ENCODE results near the gene MT1E.
"Not testable (repeated sequence)": the region's sequence is repeated elsewhere in the genome, so short reads cannot be mapped to it uniquely, and the experiment has no call there.

Gene MT1E

GRCh38 chr16:56625140-56625942 lies at the start of gene MT1E:
TSS of gene MT1E (plus strand) at chr16:56625781. CDS start at chr16:56625852, 71 bp downstream.
- H3K27me3 Mint-ChIP-seq (ENCODE audit: low read depth), result peaks cover 23% of the 10 kb centered on the region

GRCh38 chr16:56576585-56577299 lies 48.8 kb upstream of the MT1E start:
- peaks cover 15% of the 10 kb centered on the region for H3K27me3 Mint-ChIP-seq (ENCODE audit: low read depth)
- H3K4me1 Mint-ChIP-seq (ENCODE audit: low read depth), result peaks cover 8% of the 10 kb centered on the region
- H3K27ac Mint-ChIP-seq, result peak overlapping the region; percentile 63
- no peaks in the 10 kb centered on the region for H3K9me3 Mint-ChIP-seq
- H3K36me3 Mint-ChIP-seq (ENCODE audit: low read depth), result no peaks in the 10 kb centered on the region
- H3K4me3 Mint-ChIP-seq, result no peak overlapping the region

More at GRCh38 chr16:56625140-56625942, at the start of gene MT1E:
- Mint-ChIP-seq H3K36me3 (ENCODE audit: low read depth) (peaks cover 5% of the 10 kb centered on the region), H3K4me1 (ENCODE audit: low read depth) (peaks cover 16% of the 10 kb centered on the region), H3K4me3 (peak within 1 kb of the TSS; percentile 95), H3K27ac (peak within 1 kb of the TSS; percentile 91), H3K9me3 (no peaks in the 10 kb centered on the region)

GRCh38 chr16:56577300-56577625 lies 48.3 kb upstream of the MT1E start:
- Mint-ChIP-seq H3K4me1 (ENCODE audit: low read depth) (peaks cover 8% of the 10 kb centered on the region), H3K9me3 (no peaks in the 10 kb centered on the region), H3K4me3 (no peak overlapping the region), H3K36me3 (ENCODE audit: low read depth) (no peaks in the 10 kb centered on the region), H3K27ac (peak overlapping the region; percentile 63), H3K27me3 (ENCODE audit: low read depth) (peaks cover 18% of the 10 kb centered on the region)

GRCh38 chr16:56580391-56581048 lies 45.1 kb upstream of the MT1E start:
- no peak overlapping the region for H3K4me3 Mint-ChIP-seq
- no peak overlapping the region for H3K27ac Mint-ChIP-seq
- no peaks in the 10 kb centered on the region for H3K9me3 Mint-ChIP-seq
- H3K27me3 Mint-ChIP-seq (ENCODE audit: low read depth), result peaks cover 33% of the 10 kb centered on the region
- H3K4me1 Mint-ChIP-seq (ENCODE audit: low read depth), result peaks cover 8% of the 10 kb centered on the region
- no peaks in the 10 kb centered on the region for H3K36me3 Mint-ChIP-seq (ENCODE audit: low read depth)

- not testable (repeated sequence) for H3K9me3 Mint-ChIP-seq; H3K36me3 Mint-ChIP-seq (ENCODE audit: low read depth); H3K27ac Mint-ChIP-seq; H3K4me1 Mint-ChIP-seq (ENCODE audit: low read depth); H3K4me3 Mint-ChIP-seq
- peaks cover 48% of the 10 kb centered on the region for H3K27me3 Mint-ChIP-seq (ENCODE audit: low read depth)
Measured at GRCh38 chr16:56582911-56583310, 42.7 kb upstream of the MT1E start.

GRCh38 chr16:56583351-56584168 lies 42.0 kb upstream of the MT1E start:
- no peaks in the 10 kb centered on the region for H3K36me3 Mint-ChIP-seq (ENCODE audit: low read depth)
- H3K27me3 Mint-ChIP-seq (ENCODE audit: low read depth), result peaks cover 53% of the 10 kb centered on the region
- no peaks in the 10 kb centered on the region for H3K4me1 Mint-ChIP-seq (ENCODE audit: low read depth)
- H3K9me3 Mint-ChIP-seq, result no peaks in the 10 kb centered on the region
- no peak overlapping the region for H3K27ac Mint-ChIP-seq
- H3K4me3 Mint-ChIP-seq, result no peak overlapping the region

- H3K27me3 Mint-ChIP-seq (ENCODE audit: low read depth), result peaks cover 58% of the 10 kb centered on the region
- H3K4me3 Mint-ChIP-seq, result no peak overlapping the region
- no peaks in the 10 kb centered on the region for H3K36me3 Mint-ChIP-seq (ENCODE audit: low read depth)
- H3K4me1 Mint-ChIP-seq (ENCODE audit: low read depth), result peaks cover 3% of the 10 kb centered on the region
- H3K9me3 Mint-ChIP-seq, result no peaks in the 10 kb centered on the region
- no peak overlapping the region for H3K27ac Mint-ChIP-seq
Measured at GRCh38 chr16:56584276-56584675, 41.3 kb upstream of the MT1E start.

GRCh38 chr16:56588781-56589140 lies 36.8 kb upstream of the MT1E start:
- Mint-ChIP-seq H3K27me3 (ENCODE audit: low read depth) (peaks cover 45% of the 10 kb centered on the region), H3K27ac (peak overlapping the region; percentile 67), H3K4me1 (ENCODE audit: low read depth) (peaks cover 3% of the 10 kb centered on the region), H3K9me3 (no peaks in the 10 kb centered on the region), H3K36me3 (ENCODE audit: low read depth) (no peaks in the 10 kb centered on the region), H3K4me3 (peak overlapping the region; percentile 84)

GRCh38 chr16:56589141-56590039 lies 36.2 kb upstream of the MT1E start, which contains the start of gene MT3:
TSS of gene MT3 (plus strand) at chr16:56589528. CDS start at chr16:56589591, 63 bp downstream.
- Mint-ChIP-seq H3K4me1 (ENCODE audit: low read depth) (peaks cover 3% of the 10 kb centered on the region), H3K27ac (peak within 1 kb of the TSS; percentile 67), H3K9me3 (no peaks in the 10 kb centered on the region), H3K27me3 (ENCODE audit: low read depth) (peaks cover 44% of the 10 kb centered on the region), H3K36me3 (ENCODE audit: low read depth) (no peaks in the 10 kb centered on the region), H3K4me3 (peak within 1 kb of the TSS; percentile 84)

GRCh38 chr16:56591377-56592060 lies 34.1 kb upstream of the MT1E start:
- Mint-ChIP-seq H3K36me3 (ENCODE audit: low read depth) (no peaks in the 10 kb centered on the region), H3K4me1 (ENCODE audit: low read depth) (peaks cover 3% of the 10 kb centered on the region), H3K27ac (no peak overlapping the region), H3K27me3 (ENCODE audit: low read depth) (peaks cover 39% of the 10 kb centered on the region), H3K4me3 (no peak overlapping the region), H3K9me3 (no peaks in the 10 kb centered on the region)

GRCh38 chr16:56593573-56594291 lies 31.8 kb upstream of the MT1E start:
- no peak overlapping the region for H3K4me3 Mint-ChIP-seq
- H3K27me3 Mint-ChIP-seq (ENCODE audit: low read depth), result peaks cover 34% of the 10 kb centered on the region
- H3K27ac Mint-ChIP-seq, result no peak overlapping the region
- H3K36me3 Mint-ChIP-seq (ENCODE audit: low read depth), result no peaks in the 10 kb centered on the region
- peaks cover 2% of the 10 kb centered on the region for H3K4me1 Mint-ChIP-seq (ENCODE audit: low read depth)
- no peaks in the 10 kb centered on the region for H3K9me3 Mint-ChIP-seq

GRCh38 chr16:56594292-56594619 lies 31.3 kb upstream of the MT1E start:
- H3K9me3 Mint-ChIP-seq, result no peaks in the 10 kb centered on the region
- no peaks in the 10 kb centered on the region for H3K36me3 Mint-ChIP-seq (ENCODE audit: low read depth)
- H3K27me3 Mint-ChIP-seq (ENCODE audit: low read depth), result peaks cover 31% of the 10 kb centered on the region
- H3K27ac Mint-ChIP-seq, result no peak overlapping the region
- H3K4me1 Mint-ChIP-seq (ENCODE audit: low read depth), result no peaks in the 10 kb centered on the region
- H3K4me3 Mint-ChIP-seq, result no peak overlapping the region

All from T-helper 1 cell treated with Interleukin-12 subunit alpha and Interleukin-12 subunit beta and Interleukin-4 antibody, amounts not matched to agents 30 μg/mL and 1 μg/mL, for 36 hours (primary cell).